ENCODE results near the gene C2orf76.
A peak's percentile ranks its signal among the peaks of the same experiment; 100 is the strongest.

Gene C2orf76

GRCh38 chr2:119261493-119262225 is 105.0 kb downstream of the C2orf76 start:
- DNase-seq = peak; percentile 71

GRCh38 chr2:119260646-119261492 is 105.8 kb downstream of the C2orf76 start:
- no peak for DNase-seq

- no peak for DNase-seq
Observed at GRCh38 chr2:119259296-119259860, 107.3 kb downstream of the C2orf76 start.

- DNase-seq = no peak
Observed at GRCh38 chr2:119257198-119257597, 109.4 kb downstream of the C2orf76 start.

GRCh38 chr2:119256582-119256921 is 110.1 kb downstream of the C2orf76 start:
- DNase-seq = no peak

- no peak for DNase-seq
Observed at GRCh38 chr2:119255760-119256581, 110.7 kb downstream of the C2orf76 start.

- DNase-seq = no peak
Observed at GRCh38 chr2:119254601-119255080, 112.0 kb downstream of the C2orf76 start.

- no peak for DNase-seq
Observed at GRCh38 chr2:119253760-119254600, 112.7 kb downstream of the C2orf76 start.

- DNase-seq = no peak
Observed at GRCh38 chr2:119253114-119253702, 113.4 kb downstream of the C2orf76 start.

All from hematopoietic multipotent progenitor cell treated with erythropoietin and hydrocortisone succinate and interleukin-3 and kit ligand, for 4 days (in vitro differentiated cells).